Activated CD4-positive, CD25-positive, alpha-beta regulatory T cell treated with anti-CD3 and anti-CD28 coated beads, Interleukin-2, amount 50 U/mL, for 16 hours (primary cell): ENCODE measurements around the gene TAS2R46.
"Not testable (repeated sequence)": the region's sequence is repeated elsewhere in the genome, so short reads cannot be mapped to it uniquely, and the experiment has no call there.

Experiments used
- DNase-seq: peaks from one replicate; pipeline ENCODE4 v3.0.0-alpha.2; 2020; ENCODE audit warnings: low read depth, low spot score

The TAS2R46 gene

DNA sequence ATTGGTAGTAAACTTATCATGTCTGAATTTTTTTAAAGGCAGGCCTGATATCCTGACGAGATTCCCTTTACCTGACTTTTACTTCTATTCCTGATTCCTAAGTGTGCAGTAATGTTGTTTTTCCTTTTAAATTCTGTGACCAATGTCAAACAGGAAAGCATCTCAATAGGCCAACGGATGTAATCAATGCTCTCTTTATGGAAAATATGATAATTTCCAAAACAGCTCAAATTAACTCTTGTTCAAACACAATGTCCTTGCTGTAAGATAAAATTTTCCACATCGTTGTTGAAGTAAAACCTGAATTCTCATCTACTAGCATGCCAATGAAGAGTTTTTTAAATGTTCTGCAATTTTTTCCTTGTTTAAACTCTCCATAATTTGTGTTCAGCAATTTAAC lies 22.9 kb downstream of the TAS2R46 start:
- no peak for DNase-seq

DNA sequence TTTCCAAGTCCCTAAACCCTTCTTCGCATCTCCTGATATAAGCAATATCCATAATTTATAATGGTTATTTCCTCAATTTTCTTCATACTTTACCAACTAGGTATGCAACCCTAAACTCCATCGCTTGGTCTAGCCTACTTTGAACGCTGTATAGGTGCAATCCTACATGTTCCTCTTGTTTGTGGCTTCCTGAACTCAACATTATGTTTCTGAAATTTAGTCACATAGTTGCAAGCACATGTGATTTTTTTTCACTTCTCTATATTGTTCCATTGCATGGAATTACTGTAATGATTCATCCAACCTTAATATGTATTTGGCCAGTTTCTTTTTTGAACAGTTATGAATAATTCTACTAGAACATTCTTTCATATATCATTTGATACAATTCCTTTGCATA lies 28.1 kb downstream of the TAS2R46 start:
- DNase-seq = not testable (repeated sequence)

DNA sequence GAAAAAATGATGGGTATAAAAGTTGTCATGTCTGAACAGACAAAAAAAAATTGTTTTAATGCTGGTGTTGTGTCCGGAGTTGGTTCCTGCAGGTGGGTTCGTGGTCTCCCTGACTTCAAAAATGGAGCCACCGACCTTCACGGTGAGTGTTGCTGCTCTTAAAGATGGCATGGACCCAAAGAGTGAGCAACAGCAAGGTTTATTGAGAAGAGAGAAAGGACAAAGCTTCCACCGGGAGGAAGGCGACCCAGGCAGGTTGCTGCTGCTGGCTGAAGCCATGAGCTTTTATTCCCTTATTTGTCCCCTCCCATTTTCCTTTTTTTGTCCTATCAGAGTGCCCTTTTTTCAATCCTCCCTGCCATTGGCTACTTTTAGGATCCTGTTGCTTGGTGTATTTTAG lies 30.8 kb downstream of the TAS2R46 start, which contains the start of gene TAS2R31:
Gene TAS2R31, minus strand, starts transcription at position 101 of the 400 bp plus-strand sequence. Its CDS starts 72 bp downstream, at position 29.
- DNase-seq = no peak

- no peak for DNase-seq
These were observed 36.0 kb downstream of the TAS2R46 start for GRCh38 chr12:11026118-11026517.

GRCh38 chr12:11023387-11023786 lies 38.7 kb downstream of the TAS2R46 start:
- DNase-seq = no peak

DNA sequence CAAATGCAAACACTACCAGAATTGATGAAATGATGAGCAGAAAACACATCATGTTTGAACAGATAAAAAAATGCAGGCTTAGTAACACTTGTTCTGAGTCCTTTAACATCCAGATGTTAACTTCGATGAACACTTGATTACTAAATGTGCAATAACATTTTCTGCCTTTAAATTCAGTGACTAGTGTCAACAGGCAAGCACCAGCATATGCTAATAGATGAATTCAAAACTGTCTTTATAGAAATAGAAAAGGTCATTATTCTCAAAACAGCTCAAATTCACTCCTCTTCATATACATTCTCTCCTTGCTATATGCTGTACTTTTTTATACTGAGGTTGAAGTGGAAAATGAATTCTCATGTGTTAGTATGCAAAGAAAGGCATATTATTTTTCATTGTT lies 39.6 kb downstream of the TAS2R46 start, which contains the start of gene TAS2R19:
Gene TAS2R19, minus strand, starts transcription at position 101 of the 400 bp plus-strand sequence. Its CDS starts 49 bp downstream, at position 52.
- DNase-seq = no peak

- DNase-seq = no peak
These were observed 45.2 kb downstream of the TAS2R46 start for GRCh38 chr12:11016937-11017336.

GRCh38 chr12:11015775-11016430 lies 46.2 kb downstream of the TAS2R46 start:
- DNase-seq = no peak

DNA sequence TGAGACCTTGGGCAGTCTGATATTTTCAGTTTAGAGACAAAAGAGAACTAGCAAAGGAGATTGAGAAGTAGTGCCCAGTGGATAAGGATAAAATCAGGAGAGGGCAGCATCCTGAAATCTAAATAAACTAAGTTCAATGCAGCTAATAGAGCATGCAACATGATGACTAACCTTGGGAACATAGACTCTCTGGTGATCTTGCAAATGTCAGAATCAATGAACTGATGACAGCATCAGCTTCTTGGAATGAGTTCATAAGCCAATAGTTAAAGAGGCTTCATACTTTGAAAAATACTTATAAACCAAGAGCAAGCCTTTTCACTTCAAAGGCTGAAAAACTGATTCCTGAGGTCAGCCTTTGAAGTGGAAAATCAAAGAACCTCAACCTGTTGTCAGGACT lies 47.9 kb downstream of the TAS2R46 start:
- DNase-seq = no peak
